HG03439 (cell line): ENCODE measurements around the gene SCARF2.
"Not testable (repeated sequence)": the region's sequence is repeated elsewhere in the genome, so short reads cannot be mapped to it uniquely, and the experiment has no call there.

Experiments used
- ATAC-seq: cut with Tn5 transposase; IDR thresholded peaks from one replicate; pipeline ENCODE4 v1.9.1; 2021; ENCODE audit warnings: mild to moderate bottlenecking, moderate library complexity; ENCODE audit not compliant: unreplicated experiment

The SCARF2 gene, protein sequence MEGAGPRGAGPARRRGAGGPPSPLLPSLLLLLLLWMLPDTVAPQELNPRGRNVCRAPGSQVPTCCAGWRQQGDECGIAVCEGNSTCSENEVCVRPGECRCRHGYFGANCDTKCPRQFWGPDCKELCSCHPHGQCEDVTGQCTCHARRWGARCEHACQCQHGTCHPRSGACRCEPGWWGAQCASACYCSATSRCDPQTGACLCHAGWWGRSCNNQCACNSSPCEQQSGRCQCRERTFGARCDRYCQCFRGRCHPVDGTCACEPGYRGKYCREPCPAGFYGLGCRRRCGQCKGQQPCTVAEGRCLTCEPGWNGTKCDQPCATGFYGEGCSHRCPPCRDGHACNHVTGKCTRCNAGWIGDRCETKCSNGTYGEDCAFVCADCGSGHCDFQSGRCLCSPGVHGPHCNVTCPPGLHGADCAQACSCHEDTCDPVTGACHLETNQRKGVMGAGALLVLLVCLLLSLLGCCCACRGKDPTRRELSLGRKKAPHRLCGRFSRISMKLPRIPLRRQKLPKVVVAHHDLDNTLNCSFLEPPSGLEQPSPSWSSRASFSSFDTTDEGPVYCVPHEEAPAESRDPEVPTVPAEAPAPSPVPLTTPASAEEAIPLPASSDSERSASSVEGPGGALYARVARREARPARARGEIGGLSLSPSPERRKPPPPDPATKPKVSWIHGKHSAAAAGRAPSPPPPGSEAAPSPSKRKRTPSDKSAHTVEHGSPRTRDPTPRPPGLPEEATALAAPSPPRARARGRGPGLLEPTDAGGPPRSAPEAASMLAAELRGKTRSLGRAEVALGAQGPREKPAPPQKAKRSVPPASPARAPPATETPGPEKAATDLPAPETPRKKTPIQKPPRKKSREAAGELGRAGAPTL

DNA sequence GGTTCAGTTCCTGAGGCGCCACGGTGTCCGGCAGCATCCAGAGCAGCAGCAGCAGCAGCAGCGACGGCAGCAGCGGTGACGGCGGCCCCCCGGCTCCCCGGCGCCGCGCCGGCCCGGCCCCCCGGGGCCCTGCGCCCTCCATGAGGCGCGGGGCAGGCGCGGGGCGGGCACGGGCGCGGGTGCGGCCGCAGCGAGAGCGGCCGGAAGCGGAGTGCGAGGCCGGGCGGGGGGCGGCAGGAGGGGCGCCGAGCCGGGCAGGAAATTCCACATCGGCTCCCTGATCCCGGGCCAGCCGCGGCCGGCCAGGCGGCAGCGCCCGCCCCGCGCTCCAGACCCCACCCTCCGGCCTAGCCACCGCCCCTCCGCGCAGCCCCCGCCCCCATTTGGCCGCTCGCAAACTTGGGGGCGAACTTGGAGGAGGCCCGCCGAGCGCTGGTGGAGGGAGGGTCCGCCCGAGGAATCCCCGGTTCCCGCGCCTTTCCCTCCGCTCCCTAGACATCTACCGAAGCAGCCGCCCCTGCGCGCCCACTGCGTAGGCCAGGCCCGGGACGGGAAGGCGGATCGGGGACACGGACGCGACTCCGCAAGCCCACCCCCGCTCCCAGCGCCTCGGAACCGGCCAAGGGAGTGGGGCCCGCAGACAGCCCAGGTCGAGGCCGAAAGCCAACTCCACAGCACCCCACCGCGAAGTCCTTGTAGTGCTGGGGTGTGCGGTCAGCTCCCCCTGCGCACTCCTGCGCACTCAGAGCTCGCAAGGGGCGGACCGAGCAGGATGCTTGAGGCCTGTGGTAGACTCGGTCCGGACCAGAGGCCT lies at the start of gene SCARF2:
TSS of gene SCARF2 (minus strand) at position 213 of the 814 bp plus-strand sequence. CDS start at position 142, 71 bp downstream.
- no peak for ATAC-seq

DNA sequence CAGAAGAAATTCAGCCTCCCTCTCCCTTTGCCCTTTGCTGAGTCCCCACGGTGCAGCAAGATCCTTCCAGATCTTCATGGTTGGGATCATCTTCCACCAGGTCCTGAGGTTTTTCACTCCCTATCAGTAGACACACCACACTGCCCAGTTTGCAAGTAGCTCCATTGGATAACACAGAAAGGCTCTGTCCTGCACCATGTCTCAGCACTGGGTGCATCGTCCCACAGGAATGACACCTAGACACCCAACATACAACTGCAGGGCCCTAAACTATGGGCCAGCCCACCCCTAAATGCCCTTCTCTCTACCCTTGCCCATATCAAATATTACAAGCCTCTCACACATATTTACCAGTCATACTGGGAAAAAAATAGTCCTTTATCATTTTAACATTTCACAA lies 48.6 kb upstream of the SCARF2 start:
- ATAC-seq: no peak

DNA sequence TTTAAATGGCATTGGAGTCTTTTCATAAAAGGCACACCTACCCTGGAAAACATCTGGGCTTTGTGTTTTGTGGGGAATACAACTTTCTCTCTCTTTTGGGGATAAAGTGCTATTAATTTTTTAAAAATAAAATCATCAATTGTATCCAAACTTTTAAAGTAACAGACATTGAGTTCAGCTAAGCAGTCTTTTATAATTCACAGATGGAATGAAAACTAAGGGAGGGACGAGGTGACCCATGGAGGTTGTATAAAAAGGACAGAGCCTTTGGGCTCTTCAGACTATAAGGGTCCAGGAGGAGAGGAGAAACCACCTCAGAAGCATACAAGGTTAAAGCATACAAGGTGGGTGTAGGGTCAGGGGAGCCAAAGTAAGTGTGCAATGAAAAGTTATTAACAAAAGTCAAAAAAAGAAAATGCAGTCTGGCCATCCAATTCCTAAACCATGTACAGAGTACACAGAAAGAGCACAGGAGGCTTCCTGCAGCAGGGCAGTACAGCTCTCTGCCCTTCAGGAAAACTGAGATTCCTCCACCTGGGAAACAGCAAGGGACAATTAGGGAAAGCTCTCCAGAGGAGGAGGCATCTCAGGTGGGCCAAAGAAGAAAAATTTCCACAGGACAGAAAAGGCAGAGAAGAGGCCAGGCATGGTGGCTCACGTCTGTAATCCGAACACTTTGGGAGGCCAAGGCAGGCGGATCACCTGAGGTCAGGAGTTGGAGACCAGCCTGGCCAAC lies 47.5 kb upstream of the SCARF2 start:
- no peak for ATAC-seq

DNA sequence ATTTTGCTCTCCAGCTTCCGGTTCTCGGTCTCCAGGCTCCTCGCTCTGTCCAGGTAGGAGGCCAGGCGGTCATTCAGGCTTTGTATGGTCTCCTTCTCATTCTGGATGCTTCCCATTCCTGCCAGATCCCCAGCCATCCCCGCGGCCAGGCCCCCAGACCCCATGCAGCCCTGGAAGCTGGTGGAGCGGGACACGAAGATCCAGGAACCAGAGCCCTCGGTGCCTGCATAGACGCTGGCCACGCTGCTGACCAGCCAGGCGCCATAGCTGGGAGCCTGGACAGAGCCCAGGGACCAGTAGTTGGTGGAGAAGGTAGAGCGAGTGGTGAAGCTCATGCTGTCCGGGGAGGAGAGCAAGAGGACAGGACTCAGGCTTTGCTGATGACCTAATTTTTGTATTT lies 46.1 kb upstream of the SCARF2 start:
- no peak for ATAC-seq

DNA sequence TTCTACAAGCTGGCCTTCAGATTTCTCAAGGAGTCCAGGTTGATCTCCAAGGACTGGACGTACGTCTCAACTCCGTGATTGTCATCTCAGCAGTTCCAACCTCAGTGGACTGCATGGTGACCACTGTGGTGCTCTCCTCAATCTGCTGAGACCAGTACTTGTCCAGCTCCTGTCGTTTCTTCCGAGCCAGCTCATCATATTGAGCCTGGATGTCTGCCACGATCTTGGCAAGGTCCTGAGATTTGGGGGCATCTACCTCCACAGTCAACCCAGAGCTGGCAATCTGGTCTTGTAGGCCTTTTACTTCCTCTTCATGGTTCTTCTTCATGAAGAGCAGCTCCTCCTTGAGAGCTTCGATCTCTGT lies 45.5 kb upstream of the SCARF2 start:
- not testable (repeated sequence) for ATAC-seq

DNA sequence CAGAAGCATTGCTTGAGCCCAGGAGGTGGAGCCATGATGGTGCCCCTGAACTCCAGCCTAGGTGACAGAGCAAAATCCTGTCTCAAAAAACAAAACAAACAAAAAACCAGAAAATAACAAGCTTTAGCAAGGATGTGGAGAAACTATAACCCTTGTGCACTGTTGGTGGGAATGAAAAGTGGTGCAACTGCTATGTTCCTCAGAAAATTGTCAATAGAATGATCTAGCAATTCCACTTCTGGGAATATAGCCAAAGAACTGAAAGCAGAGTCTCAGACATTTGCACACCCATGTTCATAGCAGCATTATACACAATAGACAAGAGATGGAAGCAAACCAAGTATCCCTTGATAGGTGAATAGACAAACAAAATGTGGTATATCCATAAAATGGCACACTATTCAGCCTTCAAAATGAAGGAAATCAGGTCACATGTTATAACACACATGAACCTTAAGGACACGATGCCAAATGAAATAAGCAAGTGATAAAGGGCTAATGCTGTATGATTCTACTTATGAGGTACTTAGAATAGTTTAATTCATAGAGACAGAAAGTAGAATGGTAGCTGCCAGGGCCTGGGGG lies 42.1 kb upstream of the SCARF2 start:
- no peak for ATAC-seq

DNA sequence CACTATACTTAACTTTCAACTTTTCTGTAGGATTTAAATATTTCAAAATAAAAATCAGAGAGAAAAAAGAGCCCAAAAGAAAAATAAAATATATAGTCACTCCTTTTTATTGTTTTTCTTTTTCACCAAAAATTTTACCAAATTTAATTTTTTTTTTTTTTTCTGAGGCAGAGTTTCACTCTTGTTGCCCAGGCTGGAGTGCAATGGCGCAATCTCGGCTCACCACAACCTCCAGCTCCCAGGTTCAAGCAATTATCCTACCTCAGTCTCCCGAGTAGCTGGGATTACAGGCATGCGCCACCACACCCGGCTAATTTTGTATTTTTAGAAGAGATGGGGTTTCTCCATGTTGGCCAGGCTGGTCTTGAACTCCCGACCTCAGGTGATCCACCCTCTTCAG lies 40.4 kb upstream of the SCARF2 start:
- ATAC-seq: not testable (repeated sequence)

DNA sequence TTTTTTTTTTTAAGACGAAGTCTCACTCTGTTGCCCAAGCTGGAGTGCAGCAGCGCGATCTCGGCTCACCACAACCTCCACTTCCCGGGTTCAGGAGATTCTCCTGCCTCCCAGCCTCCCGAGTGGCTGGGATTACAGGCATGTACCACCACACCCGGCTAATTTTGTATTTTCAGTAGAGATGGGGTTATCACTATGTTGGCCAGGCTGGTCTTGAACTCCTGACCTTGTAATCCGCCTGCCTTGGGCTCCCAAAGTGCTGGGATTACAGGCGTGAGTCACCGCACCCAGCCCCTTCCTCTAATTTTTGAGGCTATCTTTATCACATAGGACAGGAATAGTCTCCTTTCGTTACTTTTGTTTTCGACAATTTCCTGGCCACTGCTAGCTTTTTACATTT lies 37.9 kb upstream of the SCARF2 start:
- ATAC-seq: not testable (repeated sequence)

DNA sequence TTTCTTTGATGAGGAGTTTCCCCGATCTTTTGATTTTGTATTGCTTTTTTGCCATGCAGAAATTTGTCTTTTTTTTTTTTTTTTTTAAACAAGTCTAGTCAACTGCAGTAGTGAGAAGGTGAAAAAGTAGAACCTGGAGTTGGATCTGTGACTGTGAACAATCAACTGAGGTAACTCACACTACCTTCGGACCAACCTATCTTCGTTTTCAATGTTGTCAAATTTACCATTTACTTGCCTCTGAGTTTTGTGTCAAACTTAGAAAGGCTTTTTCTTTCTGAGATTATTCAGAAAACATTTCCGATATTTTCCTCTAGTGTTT lies 37.5 kb upstream of the SCARF2 start:
- no peak for ATAC-seq

DNA sequence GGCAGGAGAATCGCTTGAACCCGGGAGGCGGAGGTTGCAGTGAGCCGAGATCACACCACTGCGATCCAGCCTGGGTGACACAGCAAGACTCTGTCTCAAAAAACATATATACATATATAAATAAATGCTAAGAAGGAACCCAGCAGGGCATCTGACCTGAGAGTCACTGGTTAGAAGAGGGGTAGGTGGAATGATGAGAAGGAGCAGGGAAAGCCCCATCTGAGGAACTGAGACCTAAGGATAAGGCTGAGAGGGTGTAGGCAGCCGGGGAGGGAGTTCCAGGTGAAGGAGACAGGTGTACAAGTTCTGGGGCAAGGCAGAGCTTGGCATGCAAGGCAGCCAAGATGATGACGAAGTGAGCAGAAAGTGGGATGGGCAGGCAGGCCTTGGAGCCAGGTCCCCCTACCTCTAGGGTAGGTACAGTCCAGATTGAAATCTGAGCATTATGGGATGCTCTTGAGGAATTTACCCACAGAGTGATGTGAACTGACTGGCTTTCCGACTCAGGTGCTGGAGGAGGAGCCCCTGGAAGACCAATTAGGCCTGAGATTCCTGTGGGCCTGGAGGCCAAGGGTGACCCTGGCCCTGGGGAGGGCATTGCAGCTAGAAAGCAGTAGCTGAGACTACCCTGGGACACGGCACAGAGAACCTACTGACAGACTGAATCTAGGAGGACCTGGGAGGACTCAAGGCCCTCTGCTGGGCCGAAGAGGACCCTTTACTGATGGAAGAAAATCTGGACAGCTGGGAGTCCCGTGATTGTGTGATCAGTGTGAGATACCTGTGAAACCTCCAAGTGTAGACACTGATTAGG lies 35.2 kb upstream of the SCARF2 start:
- ATAC-seq: no peak

DNA sequence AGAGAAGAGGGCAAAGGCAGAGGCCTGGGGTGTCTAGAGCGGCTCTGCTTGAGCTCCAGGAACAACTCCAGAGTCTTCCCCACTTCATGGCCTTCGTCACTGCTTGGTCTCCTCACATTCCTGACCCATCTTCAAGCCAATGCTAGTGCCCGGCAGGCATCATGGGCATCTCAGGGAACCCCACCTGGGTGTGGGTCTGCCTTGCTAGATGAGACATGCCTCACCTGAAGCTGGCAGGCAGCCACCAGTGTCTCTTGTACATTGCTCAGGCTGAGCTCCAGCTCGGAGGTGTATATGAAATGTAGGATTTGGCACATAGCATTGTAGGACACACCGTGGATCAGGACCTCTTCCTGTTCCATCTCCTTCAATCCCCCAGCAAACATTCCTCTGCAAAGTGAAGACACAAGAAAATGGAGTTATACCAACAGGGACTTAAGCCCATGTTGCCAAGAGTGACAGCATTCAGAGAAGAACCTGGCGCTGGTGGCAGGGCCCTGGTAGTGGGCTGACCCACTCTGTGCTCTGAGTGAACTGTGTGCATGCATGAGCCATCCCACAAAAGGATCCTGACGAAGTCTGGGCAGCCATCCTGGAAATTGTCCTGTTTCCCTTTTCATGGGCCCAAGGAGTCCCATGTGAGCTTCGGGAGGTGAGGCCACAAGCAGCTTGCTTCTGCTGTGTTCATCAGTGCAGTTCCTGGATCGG lies 33.7 kb upstream of the SCARF2 start:
- ATAC-seq: no peak

DNA sequence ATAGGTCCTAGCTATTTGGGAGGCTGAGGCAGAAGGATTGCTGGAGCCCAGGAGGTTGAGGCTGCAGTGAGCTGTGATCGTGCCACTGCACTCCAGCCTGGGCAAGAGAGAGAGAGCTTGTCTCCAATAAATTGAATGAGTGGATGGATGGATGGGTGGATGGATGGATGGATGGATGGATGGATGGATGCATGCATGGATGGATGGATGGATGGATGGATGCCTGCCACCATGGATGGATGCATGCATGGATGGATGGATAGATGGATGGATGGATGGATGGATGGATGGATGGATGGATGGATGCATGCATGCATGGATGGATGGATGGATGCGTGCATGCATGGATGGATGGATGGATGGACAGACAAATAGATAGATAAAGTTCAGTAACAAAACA lies 32.9 kb upstream of the SCARF2 start:
- not testable (repeated sequence) for ATAC-seq

DNA sequence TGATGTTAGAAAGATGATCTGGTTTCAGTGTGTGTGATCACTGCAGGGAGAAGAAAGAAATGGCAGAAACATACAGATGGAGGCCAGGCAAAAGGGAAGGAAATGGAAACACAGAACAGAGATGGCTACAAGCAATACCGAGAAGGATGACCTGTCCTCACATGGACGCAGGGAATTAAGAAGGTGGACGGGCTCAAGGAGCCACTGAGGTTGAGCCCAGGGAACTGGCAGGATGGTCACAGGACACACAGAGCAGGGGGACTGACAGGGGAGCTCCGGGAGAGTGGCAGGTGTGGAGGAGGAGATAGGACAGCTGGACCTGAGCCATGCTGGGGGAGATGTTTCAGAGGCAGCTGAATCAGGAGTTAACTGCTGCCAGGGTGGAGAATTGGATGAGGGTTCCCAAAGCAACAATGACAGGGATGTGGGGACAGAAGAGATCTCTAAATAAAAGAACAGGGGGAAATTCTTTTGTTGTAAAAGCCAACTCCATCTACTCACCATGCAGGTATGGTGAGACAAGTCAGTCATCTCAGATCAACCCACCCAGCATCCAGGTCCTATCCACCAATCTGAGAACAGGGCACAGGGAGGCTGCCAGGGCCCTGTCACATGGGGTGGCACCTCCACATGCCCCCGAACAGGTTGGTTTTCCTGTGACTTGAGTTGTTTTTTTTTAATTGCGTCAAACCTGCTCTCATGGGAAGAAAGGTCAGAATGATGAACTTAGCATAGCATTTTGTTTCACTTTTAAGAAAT lies 31.7 kb upstream of the SCARF2 start:
- no peak for ATAC-seq

DNA sequence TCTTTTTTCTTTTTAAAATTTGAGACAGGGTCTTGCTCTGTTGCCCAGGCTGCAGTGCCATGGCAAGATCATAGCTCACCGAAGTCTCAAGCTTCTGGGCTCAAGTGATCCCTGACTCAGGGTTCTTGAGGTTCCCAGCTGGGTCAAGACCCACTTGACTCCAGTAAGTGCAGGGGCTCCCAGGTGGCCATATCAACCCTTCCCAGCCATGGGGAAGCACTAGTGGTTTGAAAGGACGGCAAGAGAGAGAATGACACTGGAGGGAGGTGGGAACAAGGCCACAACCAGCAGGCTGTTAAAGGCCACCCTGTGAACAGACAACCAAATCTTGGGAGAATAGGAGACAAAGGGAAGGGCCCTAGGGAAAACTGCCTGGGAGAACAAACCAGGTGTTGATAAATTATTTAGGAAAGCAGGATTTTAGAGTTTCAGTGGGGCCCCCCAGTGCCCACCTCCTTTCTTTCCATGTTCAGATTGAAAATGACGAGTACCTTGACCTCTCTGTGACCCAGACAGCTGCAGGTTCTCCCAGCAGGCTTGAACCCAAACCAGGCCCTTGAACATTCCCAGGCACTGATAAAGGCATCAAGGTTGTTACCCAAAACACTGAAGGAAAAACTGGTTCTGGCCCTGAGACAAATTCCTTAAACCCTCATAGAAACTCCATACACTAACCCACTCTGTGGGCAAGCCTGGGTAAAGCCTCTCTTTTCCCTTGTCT lies 29.2 kb upstream of the SCARF2 start:
- no peak for ATAC-seq

DNA sequence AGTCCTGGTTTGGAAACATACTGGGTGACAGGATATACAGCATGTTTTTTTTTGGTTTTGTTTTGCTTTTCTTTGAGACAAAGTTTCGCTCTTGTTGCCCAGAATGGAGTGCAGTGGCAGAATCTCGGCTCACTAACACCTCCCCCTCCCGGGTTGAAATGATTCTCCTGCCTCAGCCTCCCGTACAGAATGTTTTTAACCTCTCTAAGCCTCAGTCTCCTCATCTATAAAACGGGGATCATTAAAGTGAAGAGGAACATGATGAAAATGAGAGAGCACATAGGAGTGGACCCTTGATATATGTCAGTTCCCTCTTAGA lies 28.1 kb upstream of the SCARF2 start:
- no peak for ATAC-seq

DNA sequence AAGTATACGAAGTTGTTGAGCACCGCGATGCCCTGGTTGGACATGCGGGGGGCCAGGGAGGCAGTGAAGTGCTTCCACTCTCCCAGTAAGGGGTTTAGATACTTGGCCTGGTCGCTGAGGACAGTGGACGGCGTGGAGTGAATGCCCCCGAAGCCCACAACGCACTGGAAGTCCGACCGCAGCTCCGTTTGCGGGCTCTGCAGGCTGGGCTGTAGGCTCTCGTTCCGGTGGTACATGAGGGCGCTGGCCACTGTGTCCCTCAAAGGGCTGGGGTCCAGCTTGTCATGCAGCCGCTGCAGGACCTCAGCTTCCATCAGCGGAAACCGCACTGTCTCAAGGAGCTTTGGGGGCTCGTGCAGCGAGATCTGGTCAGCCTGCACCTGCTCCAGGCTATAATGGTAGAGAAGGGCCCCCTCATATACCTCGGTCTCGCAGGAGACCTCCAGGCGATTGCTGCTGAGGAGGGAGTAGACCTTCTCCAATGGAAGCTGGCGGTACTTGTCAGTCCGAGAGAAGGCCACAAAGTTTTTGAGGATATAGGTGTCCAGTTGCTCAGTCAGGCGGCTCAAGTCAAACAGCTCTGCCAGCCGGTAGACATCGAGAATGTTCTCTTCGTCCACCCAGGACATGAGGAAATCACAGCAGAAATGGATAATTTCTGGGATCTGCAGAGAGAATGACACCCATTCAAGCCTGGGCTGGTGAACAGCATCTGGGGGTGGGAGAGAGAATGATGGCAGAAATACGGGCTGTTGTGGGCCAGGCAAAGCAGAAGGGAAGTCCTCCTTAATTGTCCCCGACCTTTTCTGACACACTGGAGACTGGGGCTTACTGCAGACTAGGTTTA lies 27.5 kb upstream of the SCARF2 start:
- ATAC-seq: no peak

DNA sequence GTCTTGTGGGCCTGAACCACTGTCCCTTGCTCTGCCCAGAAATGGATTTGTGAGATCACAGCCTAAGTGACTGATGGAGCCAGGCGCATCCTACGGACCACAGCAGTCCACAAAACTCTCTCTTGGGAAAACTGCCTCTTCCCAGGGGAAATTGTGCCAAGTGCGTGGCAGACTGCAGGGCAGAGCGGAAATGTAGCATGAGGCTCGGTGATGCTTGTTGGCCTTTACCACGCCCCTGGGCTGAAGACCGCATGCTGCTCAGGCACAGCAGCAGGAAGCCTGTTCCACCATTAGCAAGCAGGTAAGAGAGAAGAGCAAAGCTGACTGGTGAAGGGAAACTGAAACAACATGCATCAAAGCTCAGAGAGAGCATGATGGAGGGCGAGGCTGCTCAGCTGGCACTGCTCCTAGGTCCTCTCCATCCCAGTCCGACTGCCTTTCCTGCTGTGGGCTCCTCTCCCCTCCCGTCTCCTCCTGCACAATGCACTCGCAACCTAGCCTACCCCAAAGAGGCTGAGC lies 26.5 kb upstream of the SCARF2 start:
- no peak for ATAC-seq
